Measurements from ENCODE around the gene MEGF9. TPM values are rescaled to one million over a fixed set of nuclear protein-coding genes. Genes with fewer than 3 reads are reported as not detected.
A peak's percentile ranks its signal among the peaks of the same experiment; 100 is the strongest.

MEGF9 gene
- total and polyA plus RNA-seq, 2 of the 13 experiments (the other 11 are each of a cell fraction or from before 2014, with no cell fraction given) = 3.1 to 3.3 TPM

DNA sequence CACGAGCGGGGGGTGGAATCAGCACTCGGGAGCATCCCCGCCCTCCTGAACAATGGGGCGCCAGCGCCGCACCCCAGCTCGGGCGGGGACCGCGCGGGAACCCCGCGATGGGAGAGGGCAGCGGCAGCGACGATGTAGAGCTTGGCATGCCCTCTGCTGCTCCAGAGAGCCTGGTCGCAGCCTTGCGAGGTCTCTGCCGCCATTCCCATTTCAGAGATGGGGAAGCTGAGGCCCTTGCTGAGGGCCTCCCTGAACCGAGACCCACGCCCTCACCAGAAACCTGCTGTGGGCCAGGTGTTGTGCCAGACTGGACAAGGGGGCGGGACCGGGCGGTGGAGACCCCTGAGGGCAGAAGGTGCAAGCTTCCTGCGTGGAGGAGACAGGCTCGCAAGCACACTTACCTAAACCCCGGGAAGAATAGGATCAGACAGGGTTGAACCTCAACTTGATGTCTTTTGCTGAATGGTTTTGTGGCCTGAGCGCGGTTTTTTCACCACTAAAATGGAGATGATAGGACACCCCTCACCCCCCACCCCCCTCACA, 647 bp upstream of the MEGF9 start (continued):
- TF ChIP-seq ZNF761 (CRISPR knock-in tag; conservative IDR thresholded peaks at IDR 0.05) = no peak
- peak; percentile 2; the same call in 1 of the 2 replicates for TF ChIP-seq KMT2B (CRISPR knock-in tag; IDR thresholded peaks at IDR 0.05)
- TF ChIP-seq CAMTA2 (CRISPR knock-in tag; IDR thresholded peaks at IDR 0.05; ENCODE audit: borderline replicate concordance) = peak; percentile 80; the same call in 1 of the 2 replicates
- TF ChIP-seq ZSCAN29 (CRISPR knock-in tag; conservative IDR thresholded peaks at IDR 0.05) = no peak
- peak; percentile 19; the same call in 1 of the 2 replicates for TF ChIP-seq ZNF430 (CRISPR knock-in tag; IDR thresholded peaks at IDR 0.05)
- no peak for TF ChIP-seq SP2 (CRISPR knock-in tag; IDR thresholded peaks at IDR 0.05)
- 0 out of 2 replicates have a peak, but pooled peaks have one; percentile 54 for TF ChIP-seq PCBP1 (IDR thresholded peaks at IDR 0.05; ENCODE audit: borderline replicate concordance, low read depth, low read length)
- TF ChIP-seq ZNF225 (CRISPR knock-in tag; IDR thresholded peaks at IDR 0.05) = 0 out of 2 replicates have a peak, but pooled peaks have one; percentile 56
- peak; percentile 66 for TF ChIP-seq HDAC2 (CRISPR knock-in tag; IDR thresholded peaks at IDR 0.05)
- TF ChIP-seq HOXA9 (CRISPR knock-in tag; IDR thresholded peaks at IDR 0.05; ENCODE audit: borderline replicate concordance) = 0 out of 2 replicates have a peak, but pooled peaks have one; percentile 39
- no peak for TF ChIP-seq TCF7L2 (IDR thresholded peaks at IDR 0.05; ENCODE audit: low read depth, low read length)
- TF ChIP-seq RCOR2 (CRISPR knock-in tag; IDR thresholded peaks at IDR 0.05) = peak; percentile 94
- TF ChIP-seq GFI1 (CRISPR knock-in tag; IDR thresholded peaks at IDR 0.05; ENCODE audit: borderline replicate concordance) = 0 out of 2 replicates have a peak, but pooled peaks have one; percentile 19
- no peak for TF ChIP-seq MBD4 (IDR thresholded peaks at IDR 0.05; ENCODE audit: borderline replicate concordance, low read length)
- peak; percentile 50; the same call in 1 of the 2 replicates for TF ChIP-seq HNF1B (CRISPR knock-in tag; IDR thresholded peaks at IDR 0.05)
- TF ChIP-seq, protein P1, sequence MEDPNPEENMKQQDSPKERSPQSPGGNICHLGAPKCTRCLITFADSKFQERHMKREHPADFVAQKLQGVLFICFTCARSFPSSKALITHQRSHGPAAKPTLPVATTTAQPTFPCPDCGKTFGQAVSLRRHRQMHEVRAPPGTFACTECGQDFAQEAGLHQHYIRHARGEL (CRISPR knock-in tag; IDR thresholded peaks at IDR 0.05) = 0 out of 2 replicates have a peak, but pooled peaks have one; percentile 60
- TF ChIP-seq RNF2 (conservative IDR thresholded peaks at IDR 0.05; ENCODE audit: low read depth) = no peak
- TF ChIP-seq CHD4 (IDR thresholded peaks at IDR 0.05; ENCODE audit: borderline replicate concordance, low read length) = peak; percentile 96
- TF ChIP-seq, protein P2, sequence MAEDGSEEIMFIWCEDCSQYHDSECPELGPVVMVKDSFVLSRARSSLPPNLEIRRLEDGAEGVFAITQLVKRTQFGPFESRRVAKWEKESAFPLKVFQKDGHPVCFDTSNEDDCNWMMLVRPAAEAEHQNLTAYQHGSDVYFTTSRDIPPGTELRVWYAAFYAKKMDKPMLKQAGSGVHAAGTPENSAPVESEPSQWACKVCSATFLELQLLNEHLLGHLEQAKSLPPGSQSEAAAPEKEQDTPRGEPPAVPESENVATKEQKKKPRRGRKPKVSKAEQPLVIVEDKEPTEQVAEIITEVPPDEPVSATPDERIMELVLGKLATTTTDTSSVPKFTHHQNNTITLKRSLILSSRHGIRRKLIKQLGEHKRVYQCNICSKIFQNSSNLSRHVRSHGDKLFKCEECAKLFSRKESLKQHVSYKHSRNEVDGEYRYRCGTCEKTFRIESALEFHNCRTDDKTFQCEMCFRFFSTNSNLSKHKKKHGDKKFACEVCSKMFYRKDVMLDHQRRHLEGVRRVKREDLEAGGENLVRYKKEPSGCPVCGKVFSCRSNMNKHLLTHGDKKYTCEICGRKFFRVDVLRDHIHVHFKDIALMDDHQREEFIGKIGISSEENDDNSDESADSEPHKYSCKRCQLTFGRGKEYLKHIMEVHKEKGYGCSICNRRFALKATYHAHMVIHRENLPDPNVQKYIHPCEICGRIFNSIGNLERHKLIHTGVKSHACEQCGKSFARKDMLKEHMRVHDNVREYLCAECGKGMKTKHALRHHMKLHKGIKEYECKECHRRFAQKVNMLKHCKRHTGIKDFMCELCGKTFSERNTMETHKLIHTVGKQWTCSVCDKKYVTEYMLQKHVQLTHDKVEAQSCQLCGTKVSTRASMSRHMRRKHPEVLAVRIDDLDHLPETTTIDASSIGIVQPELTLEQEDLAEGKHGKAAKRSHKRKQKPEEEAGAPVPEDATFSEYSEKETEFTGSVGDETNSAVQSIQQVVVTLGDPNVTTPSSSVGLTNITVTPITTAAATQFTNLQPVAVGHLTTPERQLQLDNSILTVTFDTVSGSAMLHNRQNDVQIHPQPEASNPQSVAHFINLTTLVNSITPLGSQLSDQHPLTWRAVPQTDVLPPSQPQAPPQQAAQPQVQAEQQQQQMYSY (CRISPR knock-in tag; IDR thresholded peaks at IDR 0.05) = no peak
- TF ChIP-seq, protein P3, sequence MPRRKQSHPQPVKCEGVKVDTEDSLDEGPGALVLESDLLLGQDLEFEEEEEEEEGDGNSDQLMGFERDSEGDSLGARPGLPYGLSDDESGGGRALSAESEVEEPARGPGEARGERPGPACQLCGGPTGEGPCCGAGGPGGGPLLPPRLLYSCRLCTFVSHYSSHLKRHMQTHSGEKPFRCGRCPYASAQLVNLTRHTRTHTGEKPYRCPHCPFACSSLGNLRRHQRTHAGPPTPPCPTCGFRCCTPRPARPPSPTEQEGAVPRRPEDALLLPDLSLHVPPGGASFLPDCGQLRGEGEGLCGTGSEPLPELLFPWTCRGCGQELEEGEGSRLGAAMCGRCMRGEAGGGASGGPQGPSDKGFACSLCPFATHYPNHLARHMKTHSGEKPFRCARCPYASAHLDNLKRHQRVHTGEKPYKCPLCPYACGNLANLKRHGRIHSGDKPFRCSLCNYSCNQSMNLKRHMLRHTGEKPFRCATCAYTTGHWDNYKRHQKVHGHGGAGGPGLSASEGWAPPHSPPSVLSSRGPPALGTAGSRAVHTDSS (CRISPR knock-in tag; conservative IDR thresholded peaks at IDR 0.05) = no peak
- TF ChIP-seq, protein P4, sequence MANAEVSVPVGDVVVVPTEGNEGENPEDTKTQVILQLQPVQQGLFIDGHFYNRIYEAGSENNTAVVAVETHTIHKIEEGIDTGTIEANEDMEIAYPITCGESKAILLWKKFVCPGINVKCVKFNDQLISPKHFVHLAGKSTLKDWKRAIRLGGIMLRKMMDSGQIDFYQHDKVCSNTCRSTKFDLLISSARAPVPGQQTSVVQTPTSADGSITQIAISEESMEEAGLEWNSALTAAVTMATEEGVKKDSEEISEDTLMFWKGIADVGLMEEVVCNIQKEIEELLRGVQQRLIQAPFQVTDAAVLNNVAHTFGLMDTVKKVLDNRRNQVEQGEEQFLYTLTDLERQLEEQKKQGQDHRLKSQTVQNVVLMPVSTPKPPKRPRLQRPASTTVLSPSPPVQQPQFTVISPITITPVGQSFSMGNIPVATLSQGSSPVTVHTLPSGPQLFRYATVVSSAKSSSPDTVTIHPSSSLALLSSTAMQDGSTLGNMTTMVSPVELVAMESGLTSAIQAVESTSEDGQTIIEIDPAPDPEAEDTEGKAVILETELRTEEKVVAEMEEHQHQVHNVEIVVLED (CRISPR knock-in tag; IDR thresholded peaks at IDR 0.05; ENCODE audit: borderline replicate concordance) = 0 out of 2 replicates have a peak, but pooled peaks have one; percentile 0
